Natural killer cell treated with Interleukin-12 subunit alpha and Interleukin-12 subunit beta and Interleukin-15 and Interleukin-18, amount 100 ng/mL, for 72 hours (primary cell): Measurements from ENCODE around the gene ARMC9. TPM values are rescaled to one million over a fixed set of nuclear protein-coding genes. Genes with fewer than 3 reads are reported as not detected.
A peak's percentile ranks its signal among the peaks of the same experiment; 100 is the strongest.
"Not testable (repeated sequence)": the region's sequence is repeated elsewhere in the genome, so short reads cannot be mapped to it uniquely, and the experiment has no call there.

Source experiments
- ATAC-seq, 2 donors: fragments of 150-1000 bp; cut with Tn5 transposase in 1 of 2; sonication (Bioruptor Pico), chemical (Tn5 transposase) in 1 of 2; 2 replicates each; pipeline ENCODE4 v1.10.0; 2021
- DNase-seq: peaks from one replicate; pipeline ENCODE4 v3.0.0; 2022; ENCODE audit warnings: low spot score
- H3K27ac Mint-ChIP-seq, 2 donors: 1 replicate in 1 of 2; 2 replicates in 1 of 2; pipeline ENCODE4 v1.8.0; 2022; ENCODE audit warnings: mixed read lengths in 2 of 2, mild to moderate bottlenecking in 1 of 2, moderate library complexity in 1 of 2
- H3K27me3 Mint-ChIP-seq, 2 donors: 1 replicate in 1 of 2; 2 replicates in 1 of 2; pipeline ENCODE4 v1.8.0; 2022; ENCODE audit warnings: mixed read lengths in 2 of 2
- H3K36me3 Mint-ChIP-seq: one replicate; pipeline ENCODE4 v1.8.0; 2022; ENCODE audit warnings: mixed read lengths
- H3K4me1 Mint-ChIP-seq, 2 donors: 1 replicate in 1 of 2; 2 replicates in 1 of 2; pipeline ENCODE4 v1.8.0; 2022; ENCODE audit warnings: low read depth in 2 of 2, mixed read lengths in 2 of 2, mild to moderate bottlenecking in 1 of 2
- H3K4me3 Mint-ChIP-seq: one replicate; pipeline ENCODE4 v1.8.0; 2022; ENCODE audit warnings: mixed read lengths
- H3K9me3 Mint-ChIP-seq: 2 replicates; pipeline ENCODE4 v1.8.0; 2022; ENCODE audit warnings: mixed read lengths
- total RNA-seq, 2 donors: library from RNA; stranded (reverse); gene quantifications; one replicate each; pipeline ENCODE4 v1.2.3, GENCODE V29; 2022

The ARMC9 gene
- total RNA-seq, 2 donors from 2014 or later = 2.5 to 4.8 TPM

GRCh38 chr2:231399046-231399852 lies 200.8 kb downstream of the ARMC9 start:
- ATAC-seq (no peak), DNase-seq (no peak)
- H3K4me3 Mint-ChIP-seq = no peak overlapping the region
- H3K9me3 Mint-ChIP-seq = no peaks in the 10 kb centered on the region
- H3K4me1 Mint-ChIP-seq = peaks cover 19 to 23% of the 10 kb centered on the region in 2 donors
- H3K27me3 Mint-ChIP-seq = no peaks in the 10 kb centered on the region
- H3K27ac Mint-ChIP-seq = no peak overlapping the region
- H3K36me3 Mint-ChIP-seq = peaks cover 6% of the 10 kb centered on the region

GRCh38 chr2:231399853-231400680 lies 201.6 kb downstream of the ARMC9 start:
- Mint-ChIP-seq H3K4me1 (peaks cover 13 to 17% of the 10 kb centered on the region in 2 donors), H3K36me3 (peaks cover 6% of the 10 kb centered on the region), H3K4me3 (no peak overlapping the region), H3K27me3 (no peaks in the 10 kb centered on the region), H3K9me3 (no peaks in the 10 kb centered on the region), H3K27ac (no peak overlapping the region)
- no peak for DNase-seq
- ATAC-seq = no peak

- H3K9me3 Mint-ChIP-seq, H3K36me3 Mint-ChIP-seq, H3K4me3 Mint-ChIP-seq, DNase-seq, ATAC-seq, H3K27me3 Mint-ChIP-seq, H3K27ac Mint-ChIP-seq: not testable (repeated sequence)
- peaks cover 19 to 23% of the 10 kb centered on the region in 2 donors for H3K4me1 Mint-ChIP-seq
Observed at GRCh38 chr2:231400681-231401080, 202.2 kb downstream of the ARMC9 start.

GRCh38 chr2:231401101-231401500 lies 202.7 kb downstream of the ARMC9 start:
- not testable (repeated sequence) for H3K27me3 Mint-ChIP-seq, H3K9me3 Mint-ChIP-seq, H3K36me3 Mint-ChIP-seq, DNase-seq, ATAC-seq, H3K4me3 Mint-ChIP-seq
- peaks cover 22 to 27% of the 10 kb centered on the region in 2 donors for H3K4me1 Mint-ChIP-seq
- peak overlapping the region in 1 of 2 donors; percentile 16 for H3K27ac Mint-ChIP-seq

- not testable (repeated sequence) for DNase-seq, H3K27me3 Mint-ChIP-seq, ATAC-seq, H3K9me3 Mint-ChIP-seq, H3K4me3 Mint-ChIP-seq, H3K36me3 Mint-ChIP-seq, H3K27ac Mint-ChIP-seq
- peaks cover 20 to 28% of the 10 kb centered on the region in 2 donors for H3K4me1 Mint-ChIP-seq
Observed at GRCh38 chr2:231403421-231404182, 205.2 kb downstream of the ARMC9 start.

- not testable (repeated sequence) for H3K4me3 Mint-ChIP-seq, H3K27ac Mint-ChIP-seq, H3K27me3 Mint-ChIP-seq, DNase-seq, ATAC-seq, H3K9me3 Mint-ChIP-seq, H3K36me3 Mint-ChIP-seq
- H3K4me1 Mint-ChIP-seq = peaks cover 20 to 28% of the 10 kb centered on the region in 2 donors
Observed at GRCh38 chr2:231404183-231404578, 205.8 kb downstream of the ARMC9 start.

GRCh38 chr2:231405601-231406367 lies 207.4 kb downstream of the ARMC9 start:
- Mint-ChIP-seq H3K27ac (peak overlapping the region; percentile 45 to 76), H3K4me1 (peaks cover 20 to 25% of the 10 kb centered on the region in 2 donors), H3K4me3 (peak overlapping the region; percentile 50)
- DNase-seq, H3K36me3 Mint-ChIP-seq, H3K27me3 Mint-ChIP-seq, H3K9me3 Mint-ChIP-seq: not testable (repeated sequence)
- peak in 1 of 2 donors; percentile 28 for ATAC-seq

GRCh38 chr2:231407686-231408085 lies 209.3 kb downstream of the ARMC9 start:
- H3K36me3 Mint-ChIP-seq, ATAC-seq, H3K27me3 Mint-ChIP-seq, H3K9me3 Mint-ChIP-seq, H3K27ac Mint-ChIP-seq, H3K4me3 Mint-ChIP-seq, DNase-seq: not testable (repeated sequence)
- peaks cover 20 to 26% of the 10 kb centered on the region in 2 donors for H3K4me1 Mint-ChIP-seq

- H3K27me3 Mint-ChIP-seq, H3K4me3 Mint-ChIP-seq, H3K9me3 Mint-ChIP-seq, H3K36me3 Mint-ChIP-seq, DNase-seq, H3K27ac Mint-ChIP-seq, ATAC-seq: not testable (repeated sequence)
- peaks cover 20 to 26% of the 10 kb centered on the region in 2 donors for H3K4me1 Mint-ChIP-seq
Observed at GRCh38 chr2:231408304-231408703, 209.9 kb downstream of the ARMC9 start.

- peaks cover 20 to 26% of the 10 kb centered on the region in 2 donors for H3K4me1 Mint-ChIP-seq
- no peak overlapping the region for H3K27ac Mint-ChIP-seq
- H3K27me3 Mint-ChIP-seq = no peaks in the 10 kb centered on the region
- H3K36me3 Mint-ChIP-seq = peaks cover 4% of the 10 kb centered on the region
- DNase-seq (no peak), ATAC-seq (no peak)
- H3K9me3 Mint-ChIP-seq = no peaks in the 10 kb centered on the region
- H3K4me3 Mint-ChIP-seq = no peak overlapping the region
Observed at GRCh38 chr2:231409776-231410175, 211.3 kb downstream of the ARMC9 start.

- H3K4me3 Mint-ChIP-seq = no peak overlapping the region
- DNase-seq (no peak), ATAC-seq (no peak)
- H3K36me3 Mint-ChIP-seq = peaks cover 4% of the 10 kb centered on the region
- H3K9me3 Mint-ChIP-seq = no peaks in the 10 kb centered on the region
- H3K27me3 Mint-ChIP-seq = no peaks in the 10 kb centered on the region
- H3K27ac Mint-ChIP-seq = no peak overlapping the region
- peaks cover 14 to 20% of the 10 kb centered on the region in 2 donors for H3K4me1 Mint-ChIP-seq
Observed at GRCh38 chr2:231410293-231411004, 212.0 kb downstream of the ARMC9 start.

GRCh38 chr2:231411237-231411636 lies 212.8 kb downstream of the ARMC9 start:
- Mint-ChIP-seq H3K27ac (no peak overlapping the region), H3K4me3 (peak overlapping the region; percentile 71), H3K4me1 (peaks cover 12% of the 10 kb centered on the region in 2 donors), H3K36me3 (peaks cover 4% of the 10 kb centered on the region), H3K27me3 (no peaks in the 10 kb centered on the region), H3K9me3 (no peaks in the 10 kb centered on the region)
- DNase-seq (no peak), ATAC-seq (no peak)
